Measurements from ENCODE around the gene TBXAS1.

GRCh38 chr7:140067052-140067451, 238.0 kb downstream of the TBXAS1 start:
- TF ChIP-seq EZH2 (IDR thresholded peaks at IDR 0.05) (no peak), POLR2AphosphoS5 (IDR thresholded peaks at IDR 0.05; ENCODE audit: borderline replicate concordance, low read depth, low read length) (no peak)

Data from SK-N-MC (cell line).